ENCODE data around the gene GBE1.

Gene GBE1

GRCh38 chr3:81459733-81460132 lies 301.7 kb downstream of the GBE1 start:
- DNase-seq = no peak

- DNase-seq = no peak
Measured at GRCh38 chr3:81452418-81452817, 309.0 kb downstream of the GBE1 start.

GRCh38 chr3:81451611-81452010 lies 309.8 kb downstream of the GBE1 start:
- DNase-seq = no peak

GRCh38 chr3:81451140-81451539 lies 310.3 kb downstream of the GBE1 start:
- no peak for DNase-seq

- DNase-seq = no peak
Measured at GRCh38 chr3:81446806-81447205, 314.6 kb downstream of the GBE1 start.

GRCh38 chr3:81445712-81446111 lies 315.7 kb downstream of the GBE1 start:
- no peak for DNase-seq

- no peak for DNase-seq
Measured at GRCh38 chr3:81444817-81445460, 316.5 kb downstream of the GBE1 start.

GRCh38 chr3:81443958-81444357 lies 317.5 kb downstream of the GBE1 start:
- DNase-seq = no peak

- DNase-seq = no peak
Measured at GRCh38 chr3:81443457-81443782, 318.0 kb downstream of the GBE1 start.

GRCh38 chr3:81442758-81443456 lies 318.5 kb downstream of the GBE1 start:
- DNase-seq = no peak

GRCh38 chr3:81440661-81441060 lies 320.8 kb downstream of the GBE1 start:
- DNase-seq = no peak

Measured in activated CD8-positive, alpha-beta memory T cell treated with anti-CD3 and anti-CD28 coated beads for 24 hours (primary cell).